Left hindlimb (tissue), 1 donor: ENCODE measurements around the gene SNU13.
"Not testable (repeated sequence)": the region's sequence is repeated elsewhere in the genome, so short reads cannot be mapped to it uniquely, and the experiment has no call there.

Experiments used
- DNase-seq: peaks from one replicate; pipeline ENCODE4 v3.0.0-alpha.2; 2018

Gene SNU13

DNA sequence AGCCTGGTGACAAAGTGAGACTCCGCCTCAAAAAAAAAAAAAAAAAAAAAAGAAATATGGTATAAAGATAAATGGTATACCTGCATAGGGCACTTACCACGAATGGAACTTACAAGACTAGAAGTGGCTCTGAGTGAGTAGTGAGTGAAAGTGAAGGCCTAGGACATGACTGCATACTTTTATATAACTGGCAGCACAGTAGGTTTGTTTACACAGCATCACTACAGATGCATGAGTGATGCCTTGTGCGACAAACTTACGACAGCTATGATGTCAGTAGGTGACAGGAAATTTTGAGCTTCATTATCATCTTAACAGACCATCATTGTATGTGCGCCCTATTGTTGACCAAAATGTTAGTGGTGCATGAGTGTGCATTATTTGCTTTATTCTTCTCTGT lies 49.9 kb downstream of the SNU13 start:
- no peak for DNase-seq

DNA sequence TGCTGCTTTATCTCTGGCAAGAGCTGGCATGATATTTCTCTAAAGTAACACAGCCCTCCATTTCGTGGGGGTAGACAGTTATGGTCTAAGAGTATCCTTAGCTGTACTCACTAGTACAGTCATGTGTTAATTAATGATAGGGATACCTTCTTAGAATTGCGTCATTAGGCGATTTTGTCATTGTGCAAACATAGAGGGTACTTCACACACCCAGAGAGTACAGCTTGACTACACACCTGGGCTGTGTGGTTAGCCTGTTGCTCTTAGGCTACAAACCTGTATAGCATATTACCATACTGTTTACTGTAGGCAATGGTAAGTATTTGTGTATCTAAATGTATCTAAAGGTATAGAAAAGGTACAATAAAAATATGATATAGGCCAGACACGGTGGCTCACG lies 50.5 kb downstream of the SNU13 start:
- DNase-seq, result no peak

DNA sequence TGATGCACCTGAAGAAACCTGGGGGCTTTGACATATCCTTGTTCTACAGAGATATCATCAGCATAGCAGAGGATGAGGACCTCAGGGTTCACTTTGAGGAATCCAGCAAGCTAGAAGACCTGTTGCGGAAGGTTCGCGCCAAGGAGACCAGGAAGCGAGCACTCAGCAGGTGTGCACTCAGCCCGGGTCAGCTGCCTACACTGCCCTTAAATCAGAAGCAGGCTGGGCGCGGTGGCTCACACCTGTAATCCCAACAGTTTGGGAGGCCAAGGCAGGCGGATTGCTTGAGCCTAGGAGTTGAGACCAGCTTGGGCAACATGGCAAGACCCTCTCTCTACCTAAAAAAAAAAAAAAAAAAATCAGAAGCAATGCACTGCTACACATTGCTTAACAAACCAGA lies 51.0 kb downstream of the SNU13 start:
- not testable (repeated sequence) for DNase-seq

DNA sequence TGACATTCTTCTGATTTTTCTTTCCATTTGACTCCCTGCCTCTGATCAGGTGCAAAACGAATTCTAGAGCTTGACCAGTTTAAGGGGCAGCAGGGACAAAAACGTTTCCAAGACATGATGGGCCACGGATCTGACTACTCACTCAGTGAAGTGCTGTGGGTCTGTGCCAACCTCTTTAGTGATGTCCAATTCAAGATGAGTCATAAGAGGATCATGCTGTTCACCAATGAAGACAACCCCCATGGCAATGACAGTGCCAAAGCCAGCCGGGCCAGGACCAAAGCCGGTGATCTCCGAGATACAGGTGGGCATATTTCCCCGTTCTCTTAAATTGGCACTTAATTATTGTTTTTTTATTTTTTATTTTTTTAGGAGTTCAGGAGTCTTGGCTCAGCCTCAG lies 52.2 kb downstream of the SNU13 start:
- no peak for DNase-seq

DNA sequence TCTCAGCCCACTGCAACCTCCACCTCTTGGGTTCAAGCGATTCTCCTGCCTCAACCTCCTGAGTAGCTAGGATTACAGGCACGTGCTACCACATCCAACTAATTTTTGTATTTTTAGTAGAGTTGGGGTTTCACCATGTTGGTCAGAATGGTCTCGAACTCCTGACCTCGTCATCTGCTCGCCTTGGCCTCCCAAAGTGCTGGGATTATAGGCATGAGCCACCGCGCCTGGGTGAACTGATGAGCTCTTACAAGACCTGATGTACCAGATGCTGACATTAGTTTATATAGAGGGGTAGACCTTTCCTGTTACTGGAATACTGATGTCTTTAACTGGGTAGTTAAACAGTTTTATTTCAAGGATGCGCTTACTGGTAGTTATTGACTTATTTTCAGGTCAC lies 54.1 kb downstream of the SNU13 start:
- DNase-seq, result not testable (repeated sequence)

DNA sequence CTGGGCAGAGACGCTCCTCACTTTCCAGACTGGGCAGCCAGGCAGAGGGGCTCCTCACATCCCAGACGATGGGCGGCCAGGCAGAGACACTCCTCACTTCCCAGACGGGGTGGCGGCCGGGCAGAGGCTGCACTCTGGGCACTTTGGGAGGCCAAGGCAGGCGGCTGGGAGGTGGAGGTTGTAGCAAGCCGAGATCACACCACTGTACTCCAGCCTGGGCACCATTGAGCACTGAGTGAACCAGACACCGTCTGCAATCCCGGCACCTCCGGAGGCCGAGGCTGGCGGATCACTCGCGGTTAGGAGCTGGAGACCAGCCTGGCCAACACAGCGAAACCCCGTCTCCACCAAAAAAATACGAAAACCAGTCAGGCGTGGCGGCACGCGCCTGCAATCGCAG lies 57.1 kb downstream of the SNU13 start:
- DNase-seq, result not testable (repeated sequence)

DNA sequence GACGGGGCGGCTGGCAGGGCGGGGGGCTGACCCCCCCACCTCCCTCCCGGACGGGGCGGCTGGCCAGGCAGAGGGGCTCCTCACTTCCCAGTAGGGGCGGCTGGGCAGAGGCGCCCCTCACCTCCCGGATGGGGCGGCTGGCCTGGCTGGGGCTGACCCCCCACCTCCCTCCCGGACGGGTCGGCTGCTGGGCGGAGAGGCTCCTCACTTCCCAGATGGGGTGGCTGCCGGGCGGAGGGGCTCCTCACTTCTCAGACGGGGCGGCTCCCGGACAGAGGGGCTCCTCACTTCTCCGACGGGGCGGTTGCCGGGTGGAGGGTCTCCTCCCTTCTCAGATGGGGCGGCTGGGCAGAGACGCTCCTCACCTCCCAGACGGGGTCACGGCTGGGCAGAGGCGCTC lies 57.6 kb downstream of the SNU13 start:
- DNase-seq, result not testable (repeated sequence)

DNA sequence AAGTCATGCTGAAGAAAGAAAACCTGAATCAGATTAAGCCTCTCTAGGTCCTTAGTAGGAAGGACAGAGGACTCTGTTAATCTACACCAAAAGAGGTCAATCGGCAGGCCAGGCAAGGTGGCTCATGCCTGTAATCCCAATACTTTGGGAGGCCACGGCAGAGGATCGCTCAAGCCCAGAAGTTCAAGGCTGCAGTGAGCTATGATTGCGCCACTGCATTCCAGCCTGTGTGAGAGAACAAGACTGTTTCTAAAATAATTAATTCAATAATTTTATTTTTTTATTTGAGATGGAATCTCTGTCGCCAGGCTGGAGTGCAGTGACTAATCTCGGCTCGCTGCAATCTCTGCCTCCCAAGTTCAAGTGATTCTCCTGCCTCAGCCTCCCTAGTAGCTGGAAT lies 63.1 kb downstream of the SNU13 start:
- no peak for DNase-seq
